GM18526 (cell line): ENCODE data around the gene IL4.

Source experiments
- POLR2A ChIP-seq: IDR thresholded peaks from 3 replicates; pipeline ENCODE4 v1.6.1; 2011; ENCODE audit not compliant: insufficient read length; ENCODE audit errors: extremely low read depth

IL4 gene

GRCh38 chr5:132665574-132666080 is 8.2 kb upstream of the IL4 start:
- TF ChIP-seq POLR2A = no peak

GRCh38 chr5:132666310-132667123 is 7.3 kb upstream of the IL4 start:
- TF ChIP-seq POLR2A = no peak

GRCh38 chr5:132667309-132667708 is 6.5 kb upstream of the IL4 start:
- TF ChIP-seq POLR2A = no peak

GRCh38 chr5:132667761-132668705 is 5.8 kb upstream of the IL4 start:
- TF ChIP-seq POLR2A = no peak

GRCh38 chr5:132668706-132669454 is 4.9 kb upstream of the IL4 start:
- TF ChIP-seq POLR2A = no peak

- no peak for TF ChIP-seq POLR2A
Measured at GRCh38 chr5:132669455-132669820, 4.4 kb upstream of the IL4 start.

- TF ChIP-seq POLR2A = no peak
Measured at GRCh38 chr5:132669966-132670882, 3.6 kb upstream of the IL4 start.

GRCh38 chr5:132671000-132671399 is 2.8 kb upstream of the IL4 start:
- TF ChIP-seq POLR2A = no peak

GRCh38 chr5:132673488-132673887 is 301 bp upstream of the IL4 start:
- TF ChIP-seq POLR2A = no peak

GRCh38 chr5:132674671-132675506 is 1.1 kb downstream of the IL4 start:
- peak; percentile 41 for TF ChIP-seq POLR2A

- no peak for TF ChIP-seq POLR2A
Measured at GRCh38 chr5:132675936-132676689, 2.3 kb downstream of the IL4 start.

- no peak for TF ChIP-seq POLR2A
Measured at GRCh38 chr5:132677191-132677590, 3.4 kb downstream of the IL4 start.
